B cell (primary cell): Measurements from ENCODE around the gene CPS1.

Experiments
- CTCF ChIP-seq: fragments of 200-600 bp; IDR thresholded peaks from one replicate; pipeline ENCODE4 v1.8.0; 2022; ENCODE audit warnings: antibody characterized with exemption, mild to moderate bottlenecking
- EZH2 ChIP-seq: IDR thresholded peaks from 2 replicates; pipeline ENCODE4 v1.6.1; 2012; ENCODE audit warnings: borderline replicate concordance, low read depth, mild to moderate bottlenecking, moderate library complexity, low read length; ENCODE audit not compliant: insufficient read depth, poor library complexity, severe bottlenecking

GRCh38 chr2:210599476-210599875, 43.1 kb downstream of the CPS1 start:
- TF ChIP-seq CTCF (no peak), EZH2 (no peak)
